HL-60/S4 treated with phorbol 12-myristate 13-acetate at 8.2 ng/mL for 4 days and 3 days (cell line): ENCODE results near the gene CATSPER4.

Experiments
- in situ Hi-C: fragments of 300-500 bp; cut with MboI; formaldehyde crosslinking; loops from 2 replicates; pipeline ENCODE4 v1.15.0; 2022; ENCODE audit warnings: low sequenced_read_pairs

CATSPER4 gene

DNA sequence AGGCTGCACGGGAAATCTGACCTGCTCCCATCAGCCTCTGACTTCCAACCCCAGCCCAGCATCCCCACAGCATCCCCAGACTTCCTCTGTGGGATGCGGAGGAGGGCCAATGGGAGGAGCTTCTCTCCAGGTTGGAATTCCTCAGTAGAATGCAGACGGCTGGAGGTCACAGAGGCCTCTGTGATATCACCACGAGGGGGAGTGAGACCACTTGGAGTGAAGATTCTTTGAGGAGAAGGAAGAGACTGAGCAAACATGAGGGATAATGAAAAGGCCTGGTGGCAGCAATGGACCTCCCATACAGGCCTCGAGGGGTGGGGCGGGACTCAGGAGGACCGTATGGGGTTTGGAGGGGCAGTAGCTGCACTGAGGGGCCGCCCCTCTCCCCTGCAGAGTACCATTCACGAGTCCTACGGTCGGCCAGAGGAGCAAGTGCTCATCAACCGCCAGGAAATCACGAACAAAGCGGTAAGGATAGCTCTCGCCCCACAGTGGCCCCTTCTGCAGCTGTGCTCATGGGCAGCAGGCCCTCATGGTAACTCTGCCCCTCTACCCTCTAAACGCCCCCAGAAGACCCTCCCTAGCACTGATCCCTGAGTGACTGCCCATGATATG lies at the start of gene CATSPER4:
CATSPER4 (plus strand) TSS at position 230 of the 615 bp plus-strand sequence; CDS start at position 256, 26 bp downstream.
- in situ Hi-C loops = no loop called here

DNA sequence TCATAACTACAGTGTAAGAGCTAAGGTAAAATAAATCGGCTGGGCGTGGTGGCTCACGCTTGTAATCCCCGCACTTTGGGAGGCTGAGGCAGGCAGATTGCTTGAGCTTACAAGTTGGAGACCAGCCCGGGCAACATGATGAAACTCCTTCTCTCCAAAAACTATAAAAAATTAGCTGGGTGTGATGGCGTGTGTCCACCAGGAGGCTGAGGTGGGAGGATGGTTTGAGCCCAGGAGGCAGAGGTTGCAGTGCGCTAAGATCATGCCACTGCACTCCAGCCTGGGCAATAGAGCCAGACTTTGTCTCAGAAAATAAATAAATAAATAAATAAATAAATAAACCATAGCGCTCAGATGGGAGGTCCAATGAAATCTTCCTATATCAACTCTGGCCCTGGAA lies 48.2 kb upstream of the CATSPER4 start:
- in situ Hi-C loops = no loop called here

DNA sequence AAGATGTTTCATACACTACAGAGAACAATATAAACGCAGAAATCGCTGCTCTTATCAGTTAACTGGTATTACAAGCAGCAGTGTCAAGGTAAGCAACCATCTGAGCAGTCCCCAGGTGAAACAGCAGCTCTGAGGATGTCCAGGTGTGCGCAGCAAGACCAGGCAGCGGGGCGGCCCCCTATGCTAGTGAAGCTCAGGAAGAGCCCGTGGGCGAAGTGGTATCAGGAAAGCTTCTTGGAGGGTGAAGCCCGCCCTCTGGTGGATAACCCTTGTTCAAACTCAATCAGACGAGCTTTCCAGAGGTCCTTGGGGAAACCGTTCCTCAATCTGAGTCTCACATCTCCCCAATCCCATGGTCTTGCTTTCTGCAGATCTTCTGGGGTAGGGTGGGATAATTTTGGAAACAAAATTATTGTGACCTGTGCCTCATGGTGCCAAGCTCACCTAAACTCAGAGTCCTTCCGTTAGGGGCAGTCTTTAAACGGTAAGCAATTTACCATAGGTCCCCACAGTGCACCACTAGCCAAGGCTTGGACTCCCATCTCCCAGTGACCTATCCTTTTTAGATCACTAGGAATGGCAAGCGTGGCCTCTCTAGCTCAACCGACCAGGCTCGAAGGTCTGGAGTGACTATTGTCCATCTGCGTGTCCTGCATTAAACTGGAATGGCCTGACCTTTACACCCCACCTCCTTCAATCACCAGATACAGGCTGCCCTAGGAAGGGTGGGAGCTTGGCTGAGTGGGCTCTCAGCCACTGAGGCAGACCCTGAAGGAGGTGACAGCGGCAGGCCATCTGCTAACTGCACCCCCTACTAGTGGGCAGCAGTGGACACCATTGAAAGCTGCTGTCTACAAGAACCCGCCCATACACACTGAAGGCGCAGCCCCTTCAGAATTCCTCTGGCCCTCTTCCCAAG lies 45.1 kb upstream of the CATSPER4 start:
- in situ Hi-C loops = no loop called here

DNA sequence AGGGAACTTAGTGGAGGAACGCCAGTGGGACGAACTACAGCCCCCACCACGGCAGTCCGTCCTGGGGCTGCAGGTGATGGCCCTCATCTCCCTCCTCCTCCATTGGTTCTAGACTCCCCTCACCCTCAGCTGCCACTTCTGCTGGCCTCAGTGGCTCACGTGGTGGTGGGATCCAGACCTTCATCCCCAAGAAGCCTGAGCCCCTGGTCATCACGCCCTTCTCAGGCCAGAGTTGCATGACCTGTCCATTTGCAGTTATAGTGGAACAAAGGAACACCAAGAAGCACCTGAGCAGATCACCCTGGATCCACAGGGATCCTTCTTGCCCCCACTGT lies 44.5 kb upstream of the CATSPER4 start:
- in situ Hi-C loops = no loop called here

- in situ Hi-C loops = no loop called here
Measured at GRCh38 chr1:26148887-26149286, 41.5 kb upstream of the CATSPER4 start.

DNA sequence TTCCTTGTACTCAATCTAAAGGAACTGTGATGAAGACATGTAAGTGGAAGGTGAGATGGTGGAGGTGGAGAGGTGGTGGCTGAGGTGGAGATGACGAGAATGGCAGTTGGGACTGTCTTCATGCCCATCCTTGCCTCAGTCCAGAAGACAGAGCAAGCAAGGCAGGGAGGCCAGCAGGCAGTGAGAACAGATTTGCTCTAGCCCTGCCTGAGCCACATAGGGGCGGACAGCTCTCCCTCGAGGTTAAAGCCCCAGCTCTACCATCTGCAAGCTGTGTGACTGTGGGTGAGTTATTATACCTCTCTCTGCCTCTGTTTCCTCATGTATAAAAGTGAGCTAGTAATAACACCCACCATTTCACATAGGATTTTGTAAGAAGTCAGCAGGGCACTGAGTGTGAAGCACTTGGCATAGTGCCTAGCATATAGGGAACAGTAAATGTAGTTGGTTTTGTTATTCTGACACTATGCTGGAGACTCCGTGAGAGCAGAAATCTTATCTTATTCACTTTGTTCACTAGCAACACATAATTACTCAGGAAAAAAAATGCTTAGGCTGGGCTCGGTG lies 36.4 kb upstream of the CATSPER4 start:
- in situ Hi-C loops = loop anchor here (10.0 kb wide), 1 partner anchor 49 kb away; no protein-coding TSS in a partner anchor

DNA sequence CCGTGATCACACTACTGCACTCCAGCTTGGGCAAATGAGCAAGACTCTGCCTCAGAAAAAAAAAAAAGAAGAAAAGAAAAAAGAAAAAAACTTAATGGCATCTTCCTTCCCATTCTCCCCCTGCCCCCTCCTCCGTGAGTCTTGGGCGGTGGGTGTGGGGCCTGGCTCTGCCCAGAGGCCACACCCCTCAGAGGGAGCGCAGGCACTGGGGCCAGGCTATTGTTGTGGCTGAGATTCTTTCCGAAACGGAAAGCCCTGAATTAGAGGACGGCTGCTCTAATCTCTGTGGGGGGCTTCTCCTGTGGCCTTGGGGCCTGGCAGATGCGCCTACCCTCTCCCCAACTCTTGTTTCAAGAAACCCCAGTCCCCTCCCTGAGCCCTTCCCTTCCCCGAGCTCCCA lies 35.7 kb upstream of the CATSPER4 start:
- in situ Hi-C loops = loop anchor here (10.0 kb wide), 1 partner anchor 50 kb away; no protein-coding TSS in a partner anchor

GRCh38 chr1:26155370-26156284 lies 34.8 kb upstream of the CATSPER4 start:
- in situ Hi-C loops = loop anchor here (10.0 kb wide), 1 partner anchor 51 kb away; no protein-coding TSS in a partner anchor

DNA sequence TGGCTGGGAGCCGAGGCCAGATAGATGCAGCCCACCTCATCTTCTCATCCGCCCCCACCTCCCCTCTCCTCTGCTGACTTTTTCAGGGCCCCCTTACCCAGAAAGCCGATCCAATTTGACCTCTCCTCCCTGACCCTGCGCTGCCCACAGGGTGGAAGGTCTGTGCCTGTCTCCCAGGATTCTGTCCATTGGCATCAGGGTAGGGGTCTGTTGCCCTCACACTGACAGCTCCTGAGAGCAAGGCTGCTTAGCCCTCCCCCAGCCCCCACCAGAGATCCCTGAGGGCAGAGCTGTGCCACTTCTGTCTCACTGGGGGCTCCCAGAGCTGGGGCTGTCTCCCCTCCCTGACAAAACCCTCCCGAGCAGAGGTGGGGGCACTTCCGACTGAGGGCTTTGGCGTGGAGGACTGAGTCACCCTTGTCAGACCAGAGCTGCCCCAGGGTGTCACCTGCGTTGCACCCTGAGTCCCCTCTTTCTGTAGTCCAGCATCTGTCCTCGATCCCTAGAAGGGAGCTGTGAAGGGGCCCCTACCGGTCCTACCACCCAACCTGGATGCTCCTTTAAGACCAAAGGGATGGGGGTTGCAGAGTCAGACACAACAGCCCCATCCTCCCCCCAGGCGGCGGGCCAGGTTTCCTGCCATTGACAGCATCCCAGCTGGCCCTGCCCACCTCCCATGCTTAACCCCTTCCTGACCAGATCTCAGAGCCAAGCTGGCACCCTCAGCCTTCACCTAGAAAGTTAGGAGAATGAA lies 33.9 kb upstream of the CATSPER4 start:
- in situ Hi-C loops = loop anchor here (10.0 kb wide), 1 partner anchor 52 kb away; no protein-coding TSS in a partner anchor

GRCh38 chr1:26158271-26158907 lies 32.0 kb upstream of the CATSPER4 start:
- in situ Hi-C loops = loop anchor here (10.0 kb wide), 1 partner anchor 54 kb away; no protein-coding TSS in a partner anchor

- in situ Hi-C loops = loop anchor here (10.0 kb wide), 1 partner anchor 54 kb away; no protein-coding TSS in a partner anchor
Measured at GRCh38 chr1:26158908-26159742, 31.3 kb upstream of the CATSPER4 start, which contains the start of gene FAM110D. TSS of gene FAM110D (plus strand) at chr1:26159079. CDS start at chr1:26161292, 2,213 bp downstream.

DNA sequence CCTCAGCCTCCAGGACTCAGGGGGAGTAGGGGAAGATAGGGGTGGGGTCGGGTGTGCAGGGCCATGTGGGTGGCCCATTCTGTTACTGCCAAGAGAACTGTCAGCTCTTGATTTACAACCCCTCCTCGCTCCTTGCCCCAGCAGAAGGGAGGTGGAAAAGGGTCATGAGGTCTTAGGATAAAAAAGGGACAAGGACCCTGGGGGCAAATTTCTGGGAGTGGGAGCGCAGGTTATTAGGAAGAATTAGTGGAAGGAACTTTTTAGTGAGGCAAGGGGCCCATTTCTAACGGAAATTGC lies 30.7 kb upstream of the CATSPER4 start:
- in situ Hi-C loops = loop anchor here (10.0 kb wide), 1 partner anchor 55 kb away; no protein-coding TSS in a partner anchor

GRCh38 chr1:26160527-26161414 lies 29.6 kb upstream of the CATSPER4 start:
- in situ Hi-C loops = no loop called here

- in situ Hi-C loops = no loop called here
Measured at GRCh38 chr1:26161415-26162219, 28.8 kb upstream of the CATSPER4 start.

DNA sequence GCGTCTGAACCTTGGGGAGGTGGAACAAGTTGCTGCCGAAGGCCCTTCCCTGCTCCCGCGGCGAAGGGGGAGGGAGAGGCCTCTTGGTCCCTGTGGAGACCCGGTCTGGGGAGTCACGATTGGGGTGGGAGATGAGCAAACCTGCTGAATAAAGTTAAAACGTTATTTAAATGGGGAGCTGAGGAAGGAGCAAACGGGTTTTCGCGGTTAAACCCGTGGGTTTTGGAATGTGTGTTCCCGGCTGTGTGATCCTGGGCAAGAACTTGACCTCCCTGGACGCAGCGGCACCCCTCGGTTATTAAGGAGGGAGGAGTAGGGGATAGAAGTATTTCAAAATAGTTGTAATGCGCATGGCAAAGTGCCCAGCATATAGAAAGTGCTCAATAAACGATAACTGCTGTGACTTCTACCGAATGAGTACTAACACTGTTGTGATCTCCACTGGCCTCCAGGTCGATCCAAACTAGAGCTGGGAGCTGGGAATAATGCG lies 28.1 kb upstream of the CATSPER4 start:
- in situ Hi-C loops = no loop called here

DNA sequence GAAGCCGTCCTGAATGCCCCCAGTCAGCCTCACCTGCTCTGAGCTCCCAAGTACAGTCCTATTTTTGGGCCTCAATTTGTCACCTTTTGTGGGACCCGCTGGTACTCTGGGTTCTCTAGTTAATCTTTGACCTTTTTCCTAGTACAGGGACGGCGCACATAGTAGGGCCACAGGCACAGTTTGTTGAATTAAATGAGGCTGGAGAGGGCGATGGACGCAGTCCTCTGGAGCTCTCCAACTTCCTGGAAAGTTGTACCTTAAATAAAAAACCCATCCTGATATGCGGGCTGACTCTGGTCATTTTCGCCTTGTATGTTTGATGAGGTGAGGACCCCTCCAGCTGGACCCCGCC lies 26.7 kb upstream of the CATSPER4 start:
- in situ Hi-C loops = no loop called here
